Hippocampal formation (tissue), 2 donors: ENCODE measurements around the gene STRBP.

Experiments
- DNase-seq, 2 donors: peaks; one replicate each; lab custom pipeline; 2025; lab: John Stamatoyannopoulos, UW

Gene STRBP

GRCh38 chr9:123131258-123131657 lies 137.1 kb downstream of the STRBP start:
- no peak for DNase-seq

GRCh38 chr9:123129423-123129822 lies 139.0 kb downstream of the STRBP start:
- DNase-seq, result no peak

- DNase-seq, result no peak
Measured at GRCh38 chr9:123128591-123128990, 139.8 kb downstream of the STRBP start.

- no peak for DNase-seq
Measured at GRCh38 chr9:123127512-123128075, 140.8 kb downstream of the STRBP start.

GRCh38 chr9:123121457-123121856 lies 146.9 kb downstream of the STRBP start:
- no peak for DNase-seq

GRCh38 chr9:123120953-123121352 lies 147.4 kb downstream of the STRBP start:
- DNase-seq, result no peak

- DNase-seq, result no peak
Measured at GRCh38 chr9:123120131-123120530, 148.3 kb downstream of the STRBP start.

GRCh38 chr9:123119566-123119965 lies 148.8 kb downstream of the STRBP start:
- DNase-seq, result peak in 1 of 2 donors; percentile 46

GRCh38 chr9:123116036-123116435 lies 152.3 kb downstream of the STRBP start:
- DNase-seq, result no peak

- DNase-seq, result no peak
Measured at GRCh38 chr9:123115146-123115913, 153.1 kb downstream of the STRBP start.

- DNase-seq, result no peak
Measured at GRCh38 chr9:123113185-123113584, 155.2 kb downstream of the STRBP start.

GRCh38 chr9:123112015-123112975 lies 156.1 kb downstream of the STRBP start:
- DNase-seq, result no peak

GRCh38 chr9:123111427-123112014 lies 156.9 kb downstream of the STRBP start:
- no peak for DNase-seq

- no peak for DNase-seq
Measured at GRCh38 chr9:123109540-123110279, 158.7 kb downstream of the STRBP start.

- no peak for DNase-seq
Measured at GRCh38 chr9:123108976-123109375, 159.4 kb downstream of the STRBP start.

- no peak for DNase-seq
Measured at GRCh38 chr9:123107639-123108285, 160.6 kb downstream of the STRBP start.

GRCh38 chr9:123105490-123105889 lies 162.9 kb downstream of the STRBP start:
- DNase-seq, result no peak

GRCh38 chr9:123104807-123105206 lies 163.6 kb downstream of the STRBP start:
- no peak for DNase-seq

GRCh38 chr9:123102375-123103113 lies 165.8 kb downstream of the STRBP start:
- peak in 1 of 2 donors; percentile 29 for DNase-seq

- DNase-seq, result no peak
Measured at GRCh38 chr9:123099548-123099947, 168.8 kb downstream of the STRBP start.
